Smooth muscle cell (in vitro differentiated cells): ENCODE measurements around the gene BRF1. TPM values are rescaled to one million over a fixed set of nuclear protein-coding genes. Genes with fewer than 3 reads are reported as not detected.

ENCODE experiments used
- DNase-seq: peaks from one replicate; lab custom pipeline; 2025; ENCODE audit not compliant: unreplicated experiment; lab: John Stamatoyannopoulos, UW
- H2AFZ ChIP-seq: fragments of 200-600 bp; sonication (generic); 2 replicates; pipeline ENCODE4 v1.6.0; 2016; ENCODE audit warnings: antibody characterized with exemption, low read depth, mild to moderate bottlenecking
- H3F3A ChIP-seq: fragments of 200-600 bp; sonication (generic); 2 replicates; pipeline ENCODE4 v1.6.0; 2017; ENCODE audit warnings: antibody characterized with exemption, low read depth
- H3K27ac ChIP-seq: fragments of 200-600 bp; sonication (generic); 2 replicates; pipeline ENCODE4 v1.5.1; 2016; ENCODE audit warnings: low read depth, mild to moderate bottlenecking
- H3K27me3 ChIP-seq: fragments of 200-600 bp; sonication (generic); 2 replicates; pipeline ENCODE4 v1.6.1; 2016; ENCODE audit warnings: low read depth, mild to moderate bottlenecking
- H3K36me3 ChIP-seq: fragments of 200-600 bp; sonication (generic); 2 replicates; pipeline ENCODE4 v1.5.1; 2016; ENCODE audit warnings: low read depth
- H3K4me1 ChIP-seq: fragments of 200-600 bp; sonication (generic); 2 replicates; pipeline ENCODE4 v1.5.1; 2016; ENCODE audit warnings: low read depth
- H3K4me2 ChIP-seq: fragments of 200-600 bp; sonication (generic); 2 replicates; pipeline ENCODE4 v1.6.0; 2016; ENCODE audit warnings: mild to moderate bottlenecking
- H3K4me3 ChIP-seq: fragments of 200-600 bp; sonication (generic); 2 replicates; pipeline ENCODE4 v1.5.1; 2016; ENCODE audit warnings: mild to moderate bottlenecking
- H3K79me2 ChIP-seq: fragments of 200-600 bp; sonication (generic); 2 replicates; pipeline ENCODE4 v1.6.0; 2016; ENCODE audit warnings: low read depth, mild to moderate bottlenecking
- H3K9ac ChIP-seq: fragments of 200-600 bp; sonication (generic); 2 replicates; pipeline ENCODE4 v1.6.0; 2016; ENCODE audit warnings: low read depth
- H3K9me3 ChIP-seq: fragments of 200-600 bp; sonication (generic); replicated peaks from 2 replicates; pipeline ENCODE4 v1.5.1; 2016; ENCODE audit warnings: low read depth
- H4K20me1 ChIP-seq: fragments of 200-600 bp; sonication (generic); 2 replicates; pipeline ENCODE4 v1.6.0; 2016; ENCODE audit warnings: low read depth
- CTCF ChIP-seq: fragments of 200-600 bp; sonication (generic); IDR thresholded peaks from 2 replicates; pipeline ENCODE4 v1.5.1; 2017; ENCODE audit warnings: borderline replicate concordance, mild to moderate bottlenecking, antibody characterized with exemption; ENCODE audit not compliant: insufficient read depth, poor library complexity, severe bottlenecking
- WGBS: methylation state at CpG from one replicate; pipeline ENCODE4 v1.1.7; 2016; ENCODE audit warnings: low lambda C conversion rate; 5-methylcytosine and 5-hydroxymethylcytosine counted together
- polyA plus RNA-seq: library from polyadenylated mRNA; unstranded; fragments of >200 nt; fragmentation: Nextera tagmentation; extraction: Ambion mirVana; gene quantifications from 2 replicates; pipeline ENCODE4 v1.2.1, GENCODE V29; 2016
- total RNA-seq: library from RNA; depleted of rRNA; stranded (reverse); fragments of >200 nt; gene quantifications from 2 replicates; pipeline ENCODE4 v1.2.3, GENCODE V29; 2014

BRF1 gene
- total and polyA plus RNA-seq, 2 experiments from 2014 or later, result 12.5 to 15.9 TPM

- H3K4me2 ChIP-seq, result no peak overlapping the region
- DNase-seq, result no peak
- H3K9me3 ChIP-seq, result no peaks in the 10 kb centered on the region
- peaks cover 31% of the 10 kb centered on the region for H3K79me2 ChIP-seq
- H3K27me3 ChIP-seq, result no peaks in the 10 kb centered on the region
- no peaks in the 10 kb centered on the region for H3K36me3 ChIP-seq
- H3K4me1 ChIP-seq, result peaks cover 9% of the 10 kb centered on the region
- no peak overlapping the region for H3K9ac ChIP-seq
- H3F3A ChIP-seq, result no peaks in the 10 kb centered on the region
- H3K4me3 ChIP-seq, result no peak overlapping the region
- no peak overlapping the region for H3K27ac ChIP-seq
- peaks cover 57% of the 10 kb centered on the region for H4K20me1 ChIP-seq
- H2AFZ ChIP-seq, result no peak overlapping the region
- no peak for TF ChIP-seq CTCF
- WGBS, result 97% methylated on average over 16 of the region's 16 CpGs
Observed at GRCh38 chr14:105247026-105247425, 53.8 kb downstream of the BRF1 start.

GRCh38 chr14:105244334-105244733, 56.5 kb downstream of the BRF1 start:
- Histone ChIP-seq H4K20me1 (peaks cover 38% of the 10 kb centered on the region), H2AFZ (no peak overlapping the region), H3K9me3 (no peaks in the 10 kb centered on the region), H3K4me1 (peaks cover 9% of the 10 kb centered on the region), H3F3A (no peaks in the 10 kb centered on the region), H3K79me2 (peaks cover 32% of the 10 kb centered on the region), H3K4me2 (no peak overlapping the region), H3K27ac (no peak overlapping the region), H3K9ac (no peak overlapping the region), H3K36me3 (no peaks in the 10 kb centered on the region), H3K4me3 (no peak overlapping the region), H3K27me3 (no peaks in the 10 kb centered on the region)
- WGBS, result 94% methylated on average over 10 of the region's 10 CpGs
- no peak for TF ChIP-seq CTCF
- DNase-seq, result no peak

- 95% methylated on average over 19 of the region's 19 CpGs for WGBS
- TF ChIP-seq CTCF, result no peak
- peaks cover 19% of the 10 kb centered on the region for H3K79me2 ChIP-seq
- no peak for DNase-seq
- no peaks in the 10 kb centered on the region for H3K4me1 ChIP-seq
- H4K20me1 ChIP-seq, result peaks cover 24% of the 10 kb centered on the region
- H3K4me2 ChIP-seq, result no peak overlapping the region
- H3K9me3 ChIP-seq, result no peaks in the 10 kb centered on the region
- no peaks in the 10 kb centered on the region for H3K36me3 ChIP-seq
- no peak overlapping the region for H2AFZ ChIP-seq
- no peak overlapping the region for H3K9ac ChIP-seq
- no peak overlapping the region for H3K4me3 ChIP-seq
- no peaks in the 10 kb centered on the region for H3K27me3 ChIP-seq
- no peaks in the 10 kb centered on the region for H3F3A ChIP-seq
- H3K27ac ChIP-seq, result no peak overlapping the region
Observed at GRCh38 chr14:105241641-105242040, 59.2 kb downstream of the BRF1 start.

GRCh38 chr14:105240811-105241576, 59.8 kb downstream of the BRF1 start:
- Histone ChIP-seq H3K27ac (no peak overlapping the region), H3K9me3 (no peaks in the 10 kb centered on the region), H3K4me1 (no peaks in the 10 kb centered on the region), H3K4me3 (no peak overlapping the region), H3F3A (no peaks in the 10 kb centered on the region), H4K20me1 (peaks cover 24% of the 10 kb centered on the region), H3K27me3 (no peaks in the 10 kb centered on the region), H3K36me3 (no peaks in the 10 kb centered on the region), H3K9ac (no peak overlapping the region), H3K4me2 (no peak overlapping the region), H2AFZ (no peak overlapping the region), H3K79me2 (peaks cover 15% of the 10 kb centered on the region)
- DNase-seq, result no peak
- TF ChIP-seq CTCF, result no peak
- 99% methylated on average over 27 of the region's 31 CpGs for WGBS
